IPS-20b (cell line): ENCODE measurements around the gene SUGP2.
A peak's percentile ranks its signal among the peaks of the same experiment; 100 is the strongest.

Experiments used
- H3K27ac ChIP-seq: one replicate; pipeline ENCODE4 v1.5.1; 2013; ENCODE audit warnings: low read length
- H3K27me3 ChIP-seq: 2 replicates; pipeline ENCODE4 v1.6.1; 2013; ENCODE audit warnings: mild to moderate bottlenecking, low read length, inconsistent platforms; ENCODE audit not compliant: insufficient read depth
- H3K36me3 ChIP-seq: 2 replicates; pipeline ENCODE4 v1.6.1; 2013; ENCODE audit warnings: low read depth, mild to moderate bottlenecking, inconsistent platforms, low read length, moderate library complexity; ENCODE audit not compliant: insufficient read depth
- H3K4me1 ChIP-seq: 2 replicates; pipeline ENCODE4 v1.6.1; 2013; ENCODE audit warnings: mild to moderate bottlenecking, control low read depth, inconsistent platforms, low read length, moderate library complexity; ENCODE audit not compliant: insufficient read depth
- H3K4me3 ChIP-seq: 2 replicates; pipeline ENCODE4 v1.5.1; 2013; ENCODE audit warnings: mild to moderate bottlenecking, low read length, inconsistent platforms
- H3K9ac ChIP-seq: 2 replicates; pipeline ENCODE4 v1.6.1; 2013; ENCODE audit warnings: low read depth, mild to moderate bottlenecking, inconsistent platforms, low read length, moderate library complexity
- H3K9me3 ChIP-seq: 2 replicates; pipeline ENCODE4 v1.6.1; 2013; ENCODE audit warnings: mild to moderate bottlenecking, low read depth, low read length, inconsistent platforms; ENCODE audit not compliant: insufficient read depth

SUGP2 gene

DNA sequence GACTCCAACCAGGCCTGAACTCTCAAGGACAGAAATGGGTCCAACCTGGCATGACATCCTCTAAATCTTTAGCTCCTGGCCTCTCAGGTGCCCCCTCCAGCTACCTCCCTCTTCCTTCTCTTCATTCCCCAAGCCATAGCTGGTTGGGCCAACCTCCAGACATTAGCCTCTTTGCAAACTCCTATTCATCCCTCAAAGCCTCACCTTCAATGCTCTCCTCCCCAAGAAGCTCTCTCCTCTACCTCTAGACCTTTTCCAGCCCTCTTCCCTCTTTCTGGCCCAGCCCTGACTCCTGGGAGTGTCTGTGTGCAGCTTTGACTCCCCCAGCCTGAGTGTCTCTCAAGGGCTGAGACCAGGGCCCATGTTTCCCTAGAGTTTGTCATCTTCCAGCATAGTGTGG, 87.0 kb downstream of the SUGP2 start:
- Histone ChIP-seq H3K9ac (no peak overlapping the region), H3K36me3 (no peaks in the 10 kb centered on the region), H3K27ac (no peak overlapping the region), H3K4me1 (no peaks in the 10 kb centered on the region), H3K9me3 (no peaks in the 10 kb centered on the region), H3K4me3 (no peak overlapping the region), H3K27me3 (peaks cover 7% of the 10 kb centered on the region)

DNA sequence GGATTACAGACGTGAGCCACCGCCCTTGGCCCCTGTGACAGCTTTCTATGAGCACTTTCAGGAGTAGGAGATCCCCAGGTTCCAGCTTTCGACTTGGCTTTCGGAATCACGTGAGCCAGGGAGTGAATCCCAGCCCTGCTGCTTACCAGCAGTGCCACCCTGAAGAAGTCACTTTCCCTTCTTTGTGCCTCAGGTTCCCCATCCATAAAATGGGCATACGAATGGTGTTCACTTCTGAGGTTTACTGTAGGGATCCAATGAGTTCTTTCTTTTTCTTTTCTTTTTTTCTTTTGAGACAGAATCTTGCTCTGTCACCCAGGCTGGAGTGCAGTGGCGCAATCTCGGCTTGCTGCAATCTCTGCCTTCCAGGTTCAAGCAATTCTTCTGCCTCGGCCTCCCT, 88.0 kb downstream of the SUGP2 start:
- H3K27ac ChIP-seq: no peak overlapping the region
- H3K4me1 ChIP-seq: no peaks in the 10 kb centered on the region
- no peaks in the 10 kb centered on the region for H3K36me3 ChIP-seq
- H3K4me3 ChIP-seq: no peak overlapping the region
- peaks cover 12% of the 10 kb centered on the region for H3K27me3 ChIP-seq
- no peaks in the 10 kb centered on the region for H3K9me3 ChIP-seq
- H3K9ac ChIP-seq: no peak overlapping the region

GRCh38 chr19:18943465-18943864, 89.9 kb downstream of the SUGP2 start:
- H3K4me1 ChIP-seq: peaks cover 5% of the 10 kb centered on the region
- no peaks in the 10 kb centered on the region for H3K9me3 ChIP-seq
- no peak overlapping the region for H3K9ac ChIP-seq
- H3K36me3 ChIP-seq: 0 out of 2 replicates have a peak, but pooled peaks cover under 1% of the 10 kb centered on the region
- no peak overlapping the region for H3K27ac ChIP-seq
- peaks cover 15% of the 10 kb centered on the region for H3K27me3 ChIP-seq
- H3K4me3 ChIP-seq: no peak overlapping the region

DNA sequence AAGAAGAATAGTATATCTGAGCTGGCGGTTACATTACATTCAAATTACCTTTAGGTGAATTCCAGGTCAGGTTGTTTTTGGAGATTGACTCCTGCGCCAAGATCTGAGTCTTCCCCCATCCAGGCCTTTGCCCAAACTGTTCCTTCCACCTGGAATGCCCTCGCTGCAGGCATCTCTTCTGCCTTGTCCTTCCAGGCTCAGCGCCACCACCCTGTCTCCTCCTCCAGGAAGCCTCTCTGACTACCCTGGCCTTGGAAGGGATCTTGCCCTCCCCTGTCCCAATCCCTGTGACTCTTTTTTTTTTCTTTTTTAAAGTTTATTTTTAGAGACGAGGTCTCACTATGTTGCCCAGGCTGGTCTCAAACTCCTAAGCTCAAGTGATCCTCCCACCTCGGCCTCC, 90.6 kb downstream of the SUGP2 start:
- Histone ChIP-seq H3K27ac (no peak overlapping the region), H3K9me3 (no peaks in the 10 kb centered on the region), H3K9ac (no peak overlapping the region), H3K4me1 (peaks cover 5% of the 10 kb centered on the region), H3K36me3 (0 out of 2 replicates have a peak, but pooled peaks cover 5% of the 10 kb centered on the region), H3K27me3 (peaks cover 15% of the 10 kb centered on the region), H3K4me3 (no peak overlapping the region)

DNA sequence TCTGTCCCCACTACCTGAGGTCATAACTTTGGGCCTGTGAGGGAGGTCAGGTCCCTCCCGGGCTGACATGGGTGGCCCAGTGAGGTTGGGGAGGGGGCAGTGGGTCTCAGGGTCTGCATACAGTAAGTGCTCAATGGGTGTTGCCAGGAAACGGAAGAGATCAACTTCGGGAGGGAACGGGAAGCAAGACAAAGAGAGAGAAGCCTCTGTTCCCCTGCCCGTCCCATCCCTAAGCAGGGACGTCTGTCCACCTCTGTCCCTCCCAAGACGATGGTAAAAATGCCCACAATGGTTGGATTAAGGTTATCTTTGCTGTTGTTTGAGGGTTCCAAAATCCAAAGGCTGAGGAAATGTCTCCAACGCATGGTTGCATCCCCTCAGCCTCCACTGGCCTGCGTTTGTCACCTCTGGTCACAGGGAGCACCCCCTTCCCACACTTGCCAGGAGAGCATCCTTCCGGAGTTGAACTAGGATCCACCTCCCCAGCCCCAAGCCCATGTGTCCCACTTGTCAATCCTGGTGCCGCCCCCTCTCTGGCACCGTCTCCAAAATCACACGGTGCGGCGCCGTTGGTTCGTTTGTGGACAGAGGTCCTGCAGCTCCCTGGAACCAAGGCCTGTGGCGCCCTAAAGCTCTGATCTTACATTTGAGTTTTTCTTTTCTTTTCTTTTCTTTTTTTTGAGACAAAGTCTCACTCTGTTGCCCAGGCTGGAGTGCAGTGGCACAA, 91.5 kb downstream of the SUGP2 start:
- Histone ChIP-seq H3K36me3 (0 out of 2 replicates have a peak, but pooled peaks cover 5% of the 10 kb centered on the region), H3K27ac (no peak overlapping the region), H3K9ac (no peak overlapping the region), H3K27me3 (peaks cover 15% of the 10 kb centered on the region), H3K4me1 (peaks cover 5% of the 10 kb centered on the region), H3K9me3 (no peaks in the 10 kb centered on the region), H3K4me3 (peak overlapping the region; percentile 60; the same call in 1 of the 2 replicates)
